IPS-20b (cell line): Measurements from ENCODE around the gene HAO1.
"Not testable (repeated sequence)": the region's sequence is repeated elsewhere in the genome, so short reads cannot be mapped to it uniquely, and the experiment has no call there.

Experiments
- H3K27ac ChIP-seq: one replicate; pipeline ENCODE4 v1.5.1; 2013; ENCODE audit warnings: low read length
- H3K27me3 ChIP-seq: 2 replicates; pipeline ENCODE4 v1.6.1; 2013; ENCODE audit warnings: mild to moderate bottlenecking, low read length, inconsistent platforms; ENCODE audit not compliant: insufficient read depth
- H3K36me3 ChIP-seq: 2 replicates; pipeline ENCODE4 v1.6.1; 2013; ENCODE audit warnings: low read depth, mild to moderate bottlenecking, inconsistent platforms, low read length, moderate library complexity; ENCODE audit not compliant: insufficient read depth
- H3K4me1 ChIP-seq: 2 replicates; pipeline ENCODE4 v1.6.1; 2013; ENCODE audit warnings: mild to moderate bottlenecking, control low read depth, inconsistent platforms, low read length, moderate library complexity; ENCODE audit not compliant: insufficient read depth
- H3K4me3 ChIP-seq: 2 replicates; pipeline ENCODE4 v1.5.1; 2013; ENCODE audit warnings: mild to moderate bottlenecking, low read length, inconsistent platforms
- H3K9ac ChIP-seq: 2 replicates; pipeline ENCODE4 v1.6.1; 2013; ENCODE audit warnings: low read depth, mild to moderate bottlenecking, inconsistent platforms, low read length, moderate library complexity
- H3K9me3 ChIP-seq: 2 replicates; pipeline ENCODE4 v1.6.1; 2013; ENCODE audit warnings: mild to moderate bottlenecking, low read depth, low read length, inconsistent platforms; ENCODE audit not compliant: insufficient read depth

Gene HAO1

GRCh38 chr20:7849675-7850074, 90.6 kb downstream of the HAO1 start:
- H3K27me3 ChIP-seq, result no peaks in the 10 kb centered on the region
- no peak overlapping the region for H3K27ac ChIP-seq
- no peak overlapping the region for H3K4me3 ChIP-seq
- no peak overlapping the region for H3K9ac ChIP-seq
- H3K4me1 ChIP-seq, result peaks cover 4% of the 10 kb centered on the region; the same call in 1 of the 2 replicates
- H3K36me3 ChIP-seq, result no peaks in the 10 kb centered on the region
- H3K9me3 ChIP-seq, result no peaks in the 10 kb centered on the region

GRCh38 chr20:7848351-7848750, 91.9 kb downstream of the HAO1 start:
- H3K36me3 ChIP-seq, result no peaks in the 10 kb centered on the region
- H3K4me1 ChIP-seq, result peaks cover 4% of the 10 kb centered on the region; the same call in 1 of the 2 replicates
- H3K27me3 ChIP-seq, result no peaks in the 10 kb centered on the region
- no peak overlapping the region for H3K4me3 ChIP-seq
- H3K9ac ChIP-seq, result no peak overlapping the region
- H3K27ac ChIP-seq, result no peak overlapping the region
- no peaks in the 10 kb centered on the region for H3K9me3 ChIP-seq

GRCh38 chr20:7843613-7844012, 96.6 kb downstream of the HAO1 start:
- Histone ChIP-seq H3K4me1 (no peaks in the 10 kb centered on the region), H3K27me3 (no peaks in the 10 kb centered on the region), H3K9ac (no peak overlapping the region), H3K9me3 (no peaks in the 10 kb centered on the region), H3K27ac (no peak overlapping the region), H3K36me3 (no peaks in the 10 kb centered on the region), H3K4me3 (no peak overlapping the region)

- H3K27me3 ChIP-seq, result no peaks in the 10 kb centered on the region
- no peaks in the 10 kb centered on the region for H3K9me3 ChIP-seq
- H3K27ac ChIP-seq, result no peak overlapping the region
- H3K9ac ChIP-seq, result no peak overlapping the region
- no peaks in the 10 kb centered on the region for H3K4me1 ChIP-seq
- no peaks in the 10 kb centered on the region for H3K36me3 ChIP-seq
- H3K4me3 ChIP-seq, result no peak overlapping the region
Observed at GRCh38 chr20:7841971-7842310, 98.3 kb downstream of the HAO1 start.

GRCh38 chr20:7841291-7841970, 98.8 kb downstream of the HAO1 start:
- Histone ChIP-seq H3K9ac (no peak overlapping the region), H3K9me3 (no peaks in the 10 kb centered on the region), H3K4me3 (no peak overlapping the region), H3K27ac (no peak overlapping the region), H3K36me3 (no peaks in the 10 kb centered on the region), H3K4me1 (no peaks in the 10 kb centered on the region), H3K27me3 (no peaks in the 10 kb centered on the region)

- Histone ChIP-seq H3K4me3 (no peak overlapping the region), H3K9ac (no peak overlapping the region), H3K36me3 (no peaks in the 10 kb centered on the region), H3K9me3 (peaks cover 4% of the 10 kb centered on the region; the same call in 1 of the 2 replicates), H3K4me1 (no peaks in the 10 kb centered on the region), H3K27me3 (no peaks in the 10 kb centered on the region), H3K27ac (no peak overlapping the region)
Observed at GRCh38 chr20:7836076-7836475, 104.2 kb downstream of the HAO1 start.

- not testable (repeated sequence) for H3K4me1 ChIP-seq
Observed at GRCh38 chr20:7834441-7834840, 105.8 kb downstream of the HAO1 start.

More at GRCh38 chr20:7834441-7834840, 105.8 kb downstream of the HAO1 start:
- not testable (repeated sequence) for H3K36me3 ChIP-seq, H3K9ac ChIP-seq, H3K27ac ChIP-seq, H3K4me3 ChIP-seq, H3K27me3 ChIP-seq, H3K9me3 ChIP-seq
